Keratinocyte (primary cell): ENCODE data around the gene LGR6.

Experiments
- EZH2 ChIP-seq: IDR thresholded peaks from one replicate; pipeline ENCODE4 v1.6.1; 2012; ENCODE audit warnings: inconsistent platforms, mild to moderate bottlenecking, low read length, moderate library complexity
- TF ChIP-seq, protein P1 (sequence below), 3 experiments: IDR thresholded peaks in 1 of 3; conservative IDR thresholded peaks in 1 of 3; optimal IDR thresholded peaks in 1 of 3; 2 replicates in 2 of 3; 3 replicates in 1 of 3; pipeline versions ENCODE3 to v1.5.1; 2011; ENCODE audit warnings: low read length in 3 of 3, mild to moderate bottlenecking in 3 of 3, moderate library complexity in 2 of 3, control low read depth in 1 of 3, inconsistent platforms in 1 of 3; ENCODE audit not compliant: insufficient read depth in 2 of 3; ENCODE audit errors: extremely low read depth in 1 of 3

DNA sequence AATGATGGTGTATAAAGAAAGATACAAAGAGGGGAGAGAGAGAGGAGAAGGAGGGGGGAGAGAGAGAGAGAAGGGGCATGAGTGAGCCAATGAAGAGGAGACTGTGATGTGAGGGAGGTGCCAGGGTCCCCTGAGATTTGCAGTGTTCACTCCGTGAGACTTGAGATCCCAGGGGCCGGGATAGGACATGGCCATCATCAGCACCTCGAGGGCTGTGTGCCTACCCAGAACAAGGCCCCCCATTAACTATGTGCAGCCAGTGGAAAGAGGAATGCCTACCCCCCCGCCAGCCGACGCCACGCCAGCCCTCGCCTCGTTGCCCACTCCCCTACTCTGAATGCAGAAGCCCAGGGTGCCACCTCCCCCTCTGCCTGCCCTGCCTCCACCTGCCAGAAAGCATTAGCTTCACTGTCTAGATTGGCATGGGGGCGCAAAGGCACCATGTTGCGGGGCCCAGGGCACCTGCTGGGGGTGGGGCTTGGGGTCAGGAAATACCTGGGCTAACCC, 14.8 kb downstream of the LGR6 start:
- no peak for TF ChIP-seq EZH2
- TF ChIP-seq, protein P1, sequence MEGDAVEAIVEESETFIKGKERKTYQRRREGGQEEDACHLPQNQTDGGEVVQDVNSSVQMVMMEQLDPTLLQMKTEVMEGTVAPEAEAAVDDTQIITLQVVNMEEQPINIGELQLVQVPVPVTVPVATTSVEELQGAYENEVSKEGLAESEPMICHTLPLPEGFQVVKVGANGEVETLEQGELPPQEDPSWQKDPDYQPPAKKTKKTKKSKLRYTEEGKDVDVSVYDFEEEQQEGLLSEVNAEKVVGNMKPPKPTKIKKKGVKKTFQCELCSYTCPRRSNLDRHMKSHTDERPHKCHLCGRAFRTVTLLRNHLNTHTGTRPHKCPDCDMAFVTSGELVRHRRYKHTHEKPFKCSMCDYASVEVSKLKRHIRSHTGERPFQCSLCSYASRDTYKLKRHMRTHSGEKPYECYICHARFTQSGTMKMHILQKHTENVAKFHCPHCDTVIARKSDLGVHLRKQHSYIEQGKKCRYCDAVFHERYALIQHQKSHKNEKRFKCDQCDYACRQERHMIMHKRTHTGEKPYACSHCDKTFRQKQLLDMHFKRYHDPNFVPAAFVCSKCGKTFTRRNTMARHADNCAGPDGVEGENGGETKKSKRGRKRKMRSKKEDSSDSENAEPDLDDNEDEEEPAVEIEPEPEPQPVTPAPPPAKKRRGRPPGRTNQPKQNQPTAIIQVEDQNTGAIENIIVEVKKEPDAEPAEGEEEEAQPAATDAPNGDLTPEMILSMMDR (optimal IDR thresholded peaks at IDR 0.05 in 1 of 3, IDR thresholded peaks at IDR 0.05 in 1 of 3, conservative IDR thresholded peaks at IDR 0.05 in 1 of 3; ENCODE audit: extremely low read depth in 1 of 3, insufficient read depth in 2 of 3, low read length in 3 of 3): no peak
